Colonic mucosa (tissue), 4 donors: Measurements from ENCODE around the gene AFF3. TPM values are rescaled to one million over a fixed set of nuclear protein-coding genes. Genes with fewer than 3 reads are reported as not detected.

Experiments used
- DNase-seq: peaks from one replicate; pipeline ENCODE4 v3.0.0-alpha.2; 2020
- H3K27ac ChIP-seq: fragments of 200-600 bp; one replicate; pipeline ENCODE4 v1.8.0; 2021
- H3K27me3 ChIP-seq: fragments of 200-600 bp; one replicate; pipeline ENCODE4 v1.8.0; 2021
- H3K36me3 ChIP-seq: fragments of 200-600 bp; one replicate; pipeline ENCODE4 v1.8.0; 2021
- H3K4me1 ChIP-seq: fragments of 200-600 bp; one replicate; pipeline ENCODE4 v1.8.0; 2021; ENCODE audit warnings: mild to moderate bottlenecking
- H3K4me3 ChIP-seq: fragments of 200-600 bp; one replicate; pipeline ENCODE4 v1.8.0; 2021
- H3K9ac ChIP-seq, 2 donors: one replicate each; pipeline ENCODE4 v1.7.0; 2013; ENCODE audit warnings: control low read depth in 2 of 2, low read depth in 2 of 2, low read length in 2 of 2
- H3K9me3 ChIP-seq: fragments of 200-600 bp; one replicate; pipeline ENCODE4 v1.8.0; 2021
- CTCF ChIP-seq: fragments of 200-600 bp; IDR thresholded peaks from one replicate; pipeline ENCODE4 v1.8.0; 2022; ENCODE audit warnings: antibody characterized with exemption, mild to moderate bottlenecking
- intact Hi-C: fragments of 100-400 bp; cut with DNase I; formaldehyde crosslinking; loops from one replicate; pipeline ENCODE4 v1.14.1; 2022
- total RNA-seq, 2 donors: library from RNA; stranded (reverse); fragmentation: NEBNext Ultra II Directional in 1 of 2; extraction: Animal tissue kit (Norgen Biotek cat#: 25700) in 1 of 2; gene quantifications; one replicate each; pipeline ENCODE4 v1.2.1, GENCODE V29; 2021
- donor health status: healthy.
- donor health status: DM: no; HTN: no; CAD: no.
- donor health status: DM: no; HTN: no; CAD: no.

The AFF3 gene
- total RNA-seq, 2 donors from 2014 or later = 0.86 to 2.6 TPM

GRCh38 chr2:99881901-99882591, 260.3 kb downstream of the AFF3 start:
- Histone ChIP-seq H3K27ac (no peak overlapping the region), H3K4me1 (no peaks in the 10 kb centered on the region), H3K9me3 (no peaks in the 10 kb centered on the region), H3K36me3 (no peaks in the 10 kb centered on the region), H3K4me3 (no peak overlapping the region), H3K9ac (no peak overlapping the region), H3K27me3 (no peaks in the 10 kb centered on the region)
- DNase-seq = no peak
- TF ChIP-seq CTCF = no peak
- intact Hi-C loops = no loop called here

- Histone ChIP-seq H3K4me1 (no peaks in the 10 kb centered on the region), H3K9me3 (no peaks in the 10 kb centered on the region), H3K36me3 (no peaks in the 10 kb centered on the region), H3K9ac (no peak overlapping the region), H3K27me3 (no peaks in the 10 kb centered on the region), H3K27ac (no peak overlapping the region), H3K4me3 (no peak overlapping the region)
- no peak for DNase-seq
- intact Hi-C loops = no loop called here
- no peak for TF ChIP-seq CTCF
Measured at GRCh38 chr2:99880964-99881294, 261.5 kb downstream of the AFF3 start.

- no peak for TF ChIP-seq CTCF
- Histone ChIP-seq H3K4me3 (no peak overlapping the region), H3K27me3 (no peaks in the 10 kb centered on the region), H3K27ac (no peak overlapping the region), H3K4me1 (no peaks in the 10 kb centered on the region), H3K36me3 (no peaks in the 10 kb centered on the region), H3K9ac (no peak overlapping the region), H3K9me3 (no peaks in the 10 kb centered on the region)
- intact Hi-C loops = no loop called here
- no peak for DNase-seq
Measured at GRCh38 chr2:99880148-99880963, 262.0 kb downstream of the AFF3 start.

- intact Hi-C loops = no loop called here
- no peak overlapping the region for H3K4me3 ChIP-seq
- no peak overlapping the region for H3K9ac ChIP-seq
- H3K36me3 ChIP-seq = no peaks in the 10 kb centered on the region
- no peaks in the 10 kb centered on the region for H3K4me1 ChIP-seq
- no peaks in the 10 kb centered on the region for H3K27me3 ChIP-seq
- no peak overlapping the region for H3K27ac ChIP-seq
- H3K9me3 ChIP-seq = no peaks in the 10 kb centered on the region
- no peak for TF ChIP-seq CTCF
- no peak for DNase-seq
Measured at GRCh38 chr2:99879481-99879880, 262.9 kb downstream of the AFF3 start.

GRCh38 chr2:99878581-99879350, 263.6 kb downstream of the AFF3 start:
- no peak overlapping the region for H3K9ac ChIP-seq
- H3K4me3 ChIP-seq = no peak overlapping the region
- no peak for DNase-seq
- H3K27ac ChIP-seq = no peak overlapping the region
- TF ChIP-seq CTCF = no peak
- no peaks in the 10 kb centered on the region for H3K36me3 ChIP-seq
- H3K27me3 ChIP-seq = no peaks in the 10 kb centered on the region
- intact Hi-C loops = no loop called here
- H3K4me1 ChIP-seq = no peaks in the 10 kb centered on the region
- H3K9me3 ChIP-seq = no peaks in the 10 kb centered on the region
